ENCODE data around the gene FBL. TPM values are rescaled to one million over a fixed set of nuclear protein-coding genes. Genes with fewer than 3 reads are reported as not detected.

FBL gene
- total and polyA plus RNA-seq, 4 donors, result 23.3 to 96.2 (median 57.7) TPM

GRCh38 chr19:39820696-39821095 lies 25.5 kb downstream of the FBL start (continued):
- TF ChIP-seq FOXA2 (IDR thresholded peaks at IDR 0.05) (no peak), RXRA (IDR thresholded peaks at IDR 0.05) (no peak), ZBTB33 (IDR thresholded peaks at IDR 0.05) (no peak)

DNA sequence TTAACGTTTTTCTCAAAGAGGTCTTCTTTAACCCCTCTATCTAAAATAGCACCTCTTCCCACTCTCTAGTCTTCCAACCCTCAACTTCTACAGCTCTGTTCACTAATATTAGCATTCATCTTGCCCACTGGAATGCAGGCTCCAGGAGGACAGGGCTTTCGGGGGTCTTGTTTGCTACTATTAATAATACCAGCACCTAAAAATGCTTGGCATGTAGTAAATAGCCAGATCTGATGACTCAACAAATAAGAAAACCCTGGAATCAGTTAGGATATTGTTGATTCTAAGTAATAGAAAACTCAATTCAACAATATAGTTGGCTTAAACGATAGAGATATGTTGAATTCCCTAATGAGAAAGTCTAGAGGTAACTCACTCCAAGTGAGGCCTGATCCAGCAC lies 26.4 kb downstream of the FBL start:
- no peak for TF ChIP-seq ATF3 (IDR thresholded peaks at IDR 0.05)
- TF ChIP-seq CTCF (IDR thresholded peaks at IDR 0.05; ENCODE audit: low read depth, low read length, missing input control), result no peak
- no peak for TF ChIP-seq RXRA (IDR thresholded peaks at IDR 0.05)
- no peak for TF ChIP-seq TAF1 (conservative IDR thresholded peaks at IDR 0.05)
- TF ChIP-seq, protein P1, sequence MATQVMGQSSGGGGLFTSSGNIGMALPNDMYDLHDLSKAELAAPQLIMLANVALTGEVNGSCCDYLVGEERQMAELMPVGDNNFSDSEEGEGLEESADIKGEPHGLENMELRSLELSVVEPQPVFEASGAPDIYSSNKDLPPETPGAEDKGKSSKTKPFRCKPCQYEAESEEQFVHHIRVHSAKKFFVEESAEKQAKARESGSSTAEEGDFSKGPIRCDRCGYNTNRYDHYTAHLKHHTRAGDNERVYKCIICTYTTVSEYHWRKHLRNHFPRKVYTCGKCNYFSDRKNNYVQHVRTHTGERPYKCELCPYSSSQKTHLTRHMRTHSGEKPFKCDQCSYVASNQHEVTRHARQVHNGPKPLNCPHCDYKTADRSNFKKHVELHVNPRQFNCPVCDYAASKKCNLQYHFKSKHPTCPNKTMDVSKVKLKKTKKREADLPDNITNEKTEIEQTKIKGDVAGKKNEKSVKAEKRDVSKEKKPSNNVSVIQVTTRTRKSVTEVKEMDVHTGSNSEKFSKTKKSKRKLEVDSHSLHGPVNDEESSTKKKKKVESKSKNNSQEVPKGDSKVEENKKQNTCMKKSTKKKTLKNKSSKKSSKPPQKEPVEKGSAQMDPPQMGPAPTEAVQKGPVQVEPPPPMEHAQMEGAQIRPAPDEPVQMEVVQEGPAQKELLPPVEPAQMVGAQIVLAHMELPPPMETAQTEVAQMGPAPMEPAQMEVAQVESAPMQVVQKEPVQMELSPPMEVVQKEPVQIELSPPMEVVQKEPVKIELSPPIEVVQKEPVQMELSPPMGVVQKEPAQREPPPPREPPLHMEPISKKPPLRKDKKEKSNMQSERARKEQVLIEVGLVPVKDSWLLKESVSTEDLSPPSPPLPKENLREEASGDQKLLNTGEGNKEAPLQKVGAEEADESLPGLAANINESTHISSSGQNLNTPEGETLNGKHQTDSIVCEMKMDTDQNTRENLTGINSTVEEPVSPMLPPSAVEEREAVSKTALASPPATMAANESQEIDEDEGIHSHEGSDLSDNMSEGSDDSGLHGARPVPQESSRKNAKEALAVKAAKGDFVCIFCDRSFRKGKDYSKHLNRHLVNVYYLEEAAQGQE (IDR thresholded peaks at IDR 0.05), result no peak
- TF ChIP-seq, protein P2, sequence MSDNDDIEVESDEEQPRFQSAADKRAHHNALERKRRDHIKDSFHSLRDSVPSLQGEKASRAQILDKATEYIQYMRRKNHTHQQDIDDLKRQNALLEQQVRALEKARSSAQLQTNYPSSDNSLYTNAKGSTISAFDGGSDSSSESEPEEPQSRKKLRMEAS (IDR thresholded peaks at IDR 0.05), result no peak
- TF ChIP-seq HNF4G (IDR thresholded peaks at IDR 0.05), result no peak
- no peak for TF ChIP-seq YY1 (IDR thresholded peaks at IDR 0.05)
- no peak for TF ChIP-seq FOXA1 (IDR thresholded peaks at IDR 0.05)
- no peak for TF ChIP-seq HNF4A (conservative IDR thresholded peaks at IDR 0.05)
- no peak for TF ChIP-seq RAD21 (IDR thresholded peaks at IDR 0.05)
- no peak for TF ChIP-seq GABPA (IDR thresholded peaks at IDR 0.05 in 1 of 2, conservative IDR thresholded peaks at IDR 0.05 in 1 of 2)
- TF ChIP-seq SP1 (IDR thresholded peaks at IDR 0.05), result no peak
- TF ChIP-seq FOXA2 (IDR thresholded peaks at IDR 0.05), result no peak
- no peaks in the 10 kb centered on the region for H3K9me3 ChIP-seq (ENCODE audit: control insufficient read depth in 4 of 4, low read length in 3 of 4)
- WGBS, result 93% methylated on average over 3 of the region's 3 CpGs
- peaks cover 0 to 3% (median 0%) of the 10 kb centered on the region in 4 donors for H3K36me3 ChIP-seq (ENCODE audit: control insufficient read depth in 4 of 4, insufficient read depth in 3 of 4, low read depth in 1 of 4, low read length in 3 of 4)
- no peak overlapping the region for H3K4me3 ChIP-seq (ENCODE audit: low read depth in 1 of 3, low read length in 3 of 3)
- no peak for DNase-seq (ENCODE audit: low spot score)
- no peak overlapping the region for H3K27ac ChIP-seq (ENCODE audit: low read depth in 1 of 2, low read length in 2 of 2)
- H3K4me1 ChIP-seq (ENCODE audit: control insufficient read depth in 4 of 4, insufficient read depth in 4 of 4, low read length in 3 of 4), result peaks cover 2 to 12% (median 9%) of the 10 kb centered on the region in 4 donors
- no peak overlapping the region for H3K9ac ChIP-seq (ENCODE audit: low read depth in 1 of 2, low read length in 2 of 2)
- H3K27me3 ChIP-seq (ENCODE audit: control insufficient read depth in 4 of 4, insufficient read depth in 4 of 4, low read length in 3 of 4), result no peaks in the 10 kb centered on the region

All from liver (tissue), 9 donors.